ENCODE measurements around the gene FSHR.

The FSHR gene

GRCh38 chr2:49110571-49110970 lies 43.7 kb downstream of the FSHR start:
- DNase-seq: no peak

DNA sequence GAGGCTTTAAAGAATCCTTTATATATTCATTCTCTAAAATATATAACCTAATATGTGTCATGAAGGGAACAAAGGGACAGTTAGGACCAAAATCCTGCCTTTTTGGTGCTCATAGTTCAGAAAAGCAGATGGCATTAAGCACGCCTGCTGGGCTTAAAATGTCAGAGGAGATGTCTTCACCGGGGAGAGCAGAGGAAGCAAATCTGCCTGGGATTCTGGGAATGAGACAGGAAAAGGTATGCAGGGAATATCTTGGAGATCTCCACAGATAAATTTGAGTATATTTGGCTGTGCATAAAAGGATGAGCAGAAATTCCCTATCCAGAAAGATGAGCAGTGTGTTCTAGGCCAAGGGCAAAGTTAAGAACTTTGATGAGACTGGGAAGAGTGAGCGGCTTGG lies 45.5 kb downstream of the FSHR start:
- no peak for DNase-seq

DNA sequence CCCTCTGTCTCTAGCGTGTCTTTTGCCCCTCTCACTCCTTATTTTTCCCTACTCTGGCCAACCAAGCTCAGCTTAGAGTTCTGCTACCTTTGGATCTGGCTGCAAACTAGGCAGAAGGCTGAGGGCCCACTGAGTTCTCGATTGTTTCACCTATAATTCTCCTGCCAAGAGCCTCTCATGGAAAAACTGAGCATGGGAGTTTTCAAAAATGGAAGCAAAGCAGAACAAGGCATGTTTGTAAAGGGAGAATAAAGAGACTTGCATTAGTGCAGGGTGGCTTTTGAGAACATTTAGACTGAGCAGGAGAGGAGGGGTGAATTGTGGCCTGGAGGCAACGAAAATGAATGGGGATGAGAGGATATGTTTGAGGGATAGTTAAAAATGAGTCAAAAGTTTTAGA lies 45.9 kb downstream of the FSHR start:
- DNase-seq: no peak

GRCh38 chr2:49105506-49105905 lies 48.8 kb downstream of the FSHR start:
- DNase-seq: no peak

DNA sequence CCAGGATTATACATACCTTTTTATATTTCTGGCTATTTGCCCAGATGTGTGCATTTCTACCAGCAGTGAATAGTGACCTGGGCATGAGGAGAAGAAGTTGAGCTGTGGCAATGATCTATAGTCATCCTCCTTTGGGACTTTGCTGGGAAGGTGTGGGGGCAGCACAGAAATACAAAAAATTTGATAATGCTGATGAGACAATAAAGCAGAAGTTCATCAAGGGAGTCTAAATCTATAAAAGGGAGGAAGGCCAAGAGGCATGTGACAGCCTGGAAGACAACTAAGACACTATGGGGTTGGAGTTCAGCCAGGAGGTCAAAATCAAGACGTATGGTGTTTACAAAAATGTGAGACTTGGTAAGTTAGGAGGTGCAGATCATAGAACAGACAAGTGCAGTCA lies 52.2 kb downstream of the FSHR start:
- DNase-seq: no peak

- no peak for DNase-seq
Observed at GRCh38 chr2:49080681-49081080, 73.6 kb downstream of the FSHR start.

DNA sequence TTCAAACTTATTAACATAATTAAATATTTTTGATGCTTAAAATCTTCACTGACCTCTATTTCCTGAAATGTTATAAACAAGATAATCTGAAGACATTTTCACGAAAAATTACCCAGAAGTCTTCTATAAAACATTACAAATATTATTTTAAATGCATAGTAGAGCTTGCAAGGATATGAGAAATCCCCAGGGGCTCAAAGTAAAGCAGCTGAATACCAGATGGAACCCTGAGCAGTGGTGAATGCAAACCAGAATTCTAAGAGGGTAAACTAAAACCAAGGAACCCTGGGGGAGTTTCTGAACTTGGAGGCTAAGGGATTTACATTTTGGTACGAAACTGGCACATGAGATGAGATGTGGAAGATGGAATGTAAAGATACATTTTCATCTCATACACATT lies 83.6 kb downstream of the FSHR start:
- no peak for DNase-seq

- DNase-seq: no peak
Observed at GRCh38 chr2:49069829-49070228, 84.5 kb downstream of the FSHR start.

- DNase-seq: no peak
Observed at GRCh38 chr2:49068613-49069012, 85.7 kb downstream of the FSHR start.

DNA sequence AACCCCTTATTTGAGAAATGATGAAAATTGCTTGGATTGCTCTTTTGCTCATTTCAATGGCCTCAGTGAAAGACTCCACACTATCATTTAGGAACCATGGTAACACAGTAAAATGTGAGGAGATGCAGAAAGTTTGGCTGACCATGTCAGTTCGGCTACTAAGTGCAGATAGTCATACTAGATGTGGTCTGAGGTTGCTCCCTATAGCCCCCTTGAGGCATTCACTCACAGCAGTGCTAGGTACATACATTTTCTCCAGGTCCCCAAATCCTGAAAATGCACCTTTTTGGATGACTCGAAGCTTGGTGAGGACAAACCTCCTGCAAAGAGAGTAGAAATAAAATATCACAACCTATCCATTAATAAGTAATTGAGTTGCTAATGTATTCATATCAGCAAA lies 86.3 kb downstream of the FSHR start:
- no peak for DNase-seq

DNA sequence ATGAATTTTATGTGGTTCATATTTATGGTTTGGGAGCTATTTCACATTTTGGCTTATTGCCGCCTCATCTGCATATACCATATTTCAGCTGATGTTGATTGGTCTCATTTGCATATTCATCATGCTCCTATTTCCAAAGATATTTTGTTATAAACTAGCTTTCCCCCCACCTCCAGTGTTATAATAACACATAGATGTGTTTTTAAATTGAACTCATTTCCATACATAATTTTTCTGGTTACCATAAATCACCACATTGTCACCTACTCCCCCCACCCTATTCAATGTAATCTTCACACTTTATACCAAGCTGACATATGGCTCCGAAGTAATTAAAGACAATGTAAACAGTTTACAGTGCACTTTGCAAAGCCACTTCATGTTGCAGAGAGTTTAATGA lies 101.2 kb downstream of the FSHR start:
- DNase-seq: no peak

- no peak for DNase-seq
Observed at GRCh38 chr2:49050265-49050664, 104.0 kb downstream of the FSHR start.

GRCh38 chr2:49049161-49049560 lies 105.2 kb downstream of the FSHR start:
- no peak for DNase-seq

- no peak for DNase-seq
Observed at GRCh38 chr2:49045083-49045482, 109.2 kb downstream of the FSHR start.

- no peak for DNase-seq
Observed at GRCh38 chr2:49044350-49045079, 109.8 kb downstream of the FSHR start.

GRCh38 chr2:49043405-49043982 lies 110.8 kb downstream of the FSHR start:
- DNase-seq: no peak

DNA sequence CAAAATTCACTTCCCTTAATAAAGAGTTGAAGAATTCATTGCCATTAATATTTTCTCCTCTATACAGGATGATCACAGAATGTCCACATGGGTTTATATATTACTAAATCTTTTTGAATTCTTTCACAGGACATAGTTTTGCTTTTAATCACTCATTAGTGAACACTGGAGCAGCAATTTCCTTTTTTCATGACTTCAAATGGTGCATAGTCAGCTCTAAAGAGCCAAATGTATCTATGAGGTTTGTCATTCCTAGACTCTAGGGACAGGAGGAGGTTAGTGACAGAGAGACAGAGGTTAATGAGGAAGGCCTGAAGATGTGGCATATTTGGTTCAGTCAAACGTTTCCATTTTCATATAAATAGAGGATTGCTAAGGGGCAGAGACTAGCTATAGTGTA lies 111.8 kb downstream of the FSHR start:
- no peak for DNase-seq

DNA sequence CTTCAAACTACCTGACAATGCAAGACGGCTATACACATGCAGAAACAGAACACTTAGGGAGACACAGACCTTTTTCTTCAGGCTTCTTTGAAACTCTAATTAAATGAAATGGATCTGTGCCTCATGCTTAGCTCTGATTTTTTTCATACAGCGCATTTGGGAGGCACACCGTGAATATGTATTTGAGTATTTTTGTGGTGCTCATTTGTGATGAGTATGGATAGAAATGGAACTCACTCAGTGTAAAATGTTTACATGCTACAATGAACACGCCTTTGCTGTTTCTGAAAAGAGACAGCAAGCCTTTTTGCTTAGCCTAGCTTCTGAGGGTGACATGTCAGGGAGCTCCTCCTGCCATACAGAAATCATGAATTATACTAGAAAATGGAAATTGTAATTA lies 113.3 kb downstream of the FSHR start:
- no peak for DNase-seq

DNA sequence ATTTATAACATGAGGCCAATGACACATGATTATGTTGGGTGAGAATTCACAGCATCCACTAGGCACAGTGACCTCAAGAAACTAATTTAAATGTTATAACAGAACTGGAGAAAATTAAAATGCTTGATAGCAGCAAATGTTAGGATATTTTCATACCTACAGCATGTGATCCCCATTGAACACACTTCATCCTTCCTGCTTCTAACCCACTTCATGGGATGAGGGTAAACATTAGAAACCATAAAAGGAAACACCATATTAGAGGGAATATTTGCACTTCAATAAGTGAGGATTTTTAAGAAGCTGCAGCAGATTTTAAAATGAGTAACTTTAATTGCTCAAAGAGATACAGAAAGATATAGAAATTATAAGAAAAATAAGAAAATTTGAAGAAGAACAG lies 117.1 kb downstream of the FSHR start:
- DNase-seq: no peak

DNA sequence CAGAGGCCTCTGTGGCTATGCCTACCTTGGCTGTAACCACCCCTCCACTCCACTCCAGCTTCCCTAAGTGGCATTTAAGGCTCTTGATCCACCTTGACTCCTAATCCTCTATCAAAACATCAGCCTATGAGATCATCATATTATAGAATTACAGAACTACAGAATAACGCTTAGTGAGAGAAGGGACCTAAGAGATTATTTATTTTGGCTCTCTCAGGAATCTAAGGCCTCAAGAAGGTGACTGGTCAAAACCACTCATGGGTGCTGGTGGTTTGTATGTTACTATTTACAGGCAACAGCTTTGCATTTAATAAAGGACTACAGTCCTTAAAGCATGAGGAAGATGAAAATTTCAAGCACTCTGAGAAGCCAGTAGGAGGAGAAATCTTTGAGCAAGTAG lies 118.8 kb downstream of the FSHR start:
- DNase-seq: no peak

DNA sequence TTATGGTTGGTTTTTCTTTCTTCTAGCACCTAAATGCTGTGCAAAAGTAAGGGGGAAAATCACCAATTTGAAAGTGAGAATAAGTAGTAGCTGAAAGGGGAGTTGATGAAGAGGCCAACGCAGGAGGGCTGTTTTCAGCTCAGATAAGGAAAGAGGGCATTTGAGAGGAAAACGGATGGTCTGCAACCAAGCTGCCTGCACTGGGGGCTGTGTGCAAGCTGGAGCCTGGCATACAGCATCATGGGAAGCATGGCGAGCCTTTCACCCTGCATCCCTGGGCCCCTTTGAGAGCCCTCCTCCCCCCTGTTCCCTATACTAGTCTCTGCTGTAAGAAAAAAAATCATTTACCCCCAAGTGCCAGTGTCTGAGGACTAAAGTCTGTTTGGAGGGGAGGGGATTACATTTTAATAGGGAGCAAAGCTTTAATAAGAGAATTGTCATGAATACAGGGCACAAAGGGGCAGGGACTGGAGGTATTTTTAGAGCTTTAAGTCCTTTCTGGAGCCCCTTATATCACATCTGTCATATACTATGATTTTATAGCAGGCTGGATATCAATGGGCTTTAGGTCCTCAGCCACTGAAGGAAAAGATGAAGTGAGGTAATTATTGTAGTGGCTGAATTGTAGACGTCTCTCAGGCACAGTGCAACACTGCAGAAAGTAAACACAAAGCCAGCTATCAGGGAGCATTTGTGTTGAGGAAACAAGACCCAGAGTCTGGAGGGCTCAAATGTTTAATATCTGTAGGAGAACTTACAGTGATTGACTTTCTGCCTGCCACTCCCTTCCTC lies 120.7 kb downstream of the FSHR start:
- DNase-seq: no peak

- DNase-seq: no peak
Observed at GRCh38 chr2:49032936-49033335, 121.4 kb downstream of the FSHR start.

DNA sequence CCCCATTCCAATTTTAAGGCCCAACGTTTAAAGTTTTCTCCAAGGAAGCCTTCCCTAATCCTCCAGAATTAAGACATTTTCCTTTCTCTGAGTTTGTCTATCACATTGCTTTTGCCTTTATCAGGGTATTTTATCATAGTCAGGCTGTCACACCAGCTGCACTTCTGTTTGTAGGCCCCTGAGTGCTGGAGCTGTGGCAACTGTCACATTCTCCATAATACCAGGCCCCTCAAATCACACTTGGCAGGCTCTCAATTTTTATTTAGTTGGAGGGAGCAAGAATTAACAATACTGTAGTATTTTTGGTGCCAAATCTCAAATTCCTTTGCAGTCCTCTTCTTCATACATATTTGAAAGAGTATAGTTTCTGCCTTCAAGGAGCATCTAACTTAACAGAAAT lies 122.2 kb downstream of the FSHR start:
- DNase-seq: no peak

- no peak for DNase-seq
Observed at GRCh38 chr2:49029406-49029805, 124.9 kb downstream of the FSHR start.

All from activated gamma-delta T cell treated with Interleukin-2 at 50 U/mL for 16 hours (primary cell).